Measurements from ENCODE around the gene CD99. TPM values are rescaled to one million over a fixed set of nuclear protein-coding genes. Genes with fewer than 3 reads are reported as not detected.

The CD99 gene
- total RNA-seq, 3 donors from 2014 or later (not counting 1 experiment from before 2014, with no cell fraction given) = 312 to 340 (median 333) TPM

- Mint-ChIP-seq H3K4me3 (no peak overlapping the region), H3K27ac (no peak overlapping the region), H3K36me3 (no peaks in the 10 kb centered on the region), H3K27me3 (ENCODE audit: low read depth in 2 of 2) (no peaks in the 10 kb centered on the region), H3K4me1 (no peaks in the 10 kb centered on the region), H3K9me3 (no peaks in the 10 kb centered on the region)
- Histone ChIP-seq H3K36me3 (ENCODE audit: control insufficient read depth, insufficient read depth, low read length) (no peaks in the 10 kb centered on the region), H3K27me3 (ENCODE audit: control insufficient read depth, insufficient read depth, low read length) (no peaks in the 10 kb centered on the region), H3K9me3 (ENCODE audit: control insufficient read depth, insufficient read depth, low read length) (no peaks in the 10 kb centered on the region), H3K4me1 (ENCODE audit: control insufficient read depth, insufficient read depth, low read length) (no peaks in the 10 kb centered on the region), H3K27ac (ENCODE audit: low read length) (no peak overlapping the region), H3K4me3 (ENCODE audit: low read length) (no peak overlapping the region)
- ATAC-seq = no peak
- DNase-seq = no peak
- 94% methylated on average over 6 of the region's 7 CpGs for WGBS (ENCODE audit: insufficient coverage)
- intact Hi-C loops (cut with micrococcal nuclease) = no loop called here
- TF ChIP-seq CTCF (IDR thresholded peaks at IDR 0.05) = no peak
These were observed 34.7 kb upstream of the CD99 start for GRCh38 chrX:2656257-2656836.

GRCh38 chrX:2657532-2658113 is 33.5 kb upstream of the CD99 start:
- no peaks in the 10 kb centered on the region for H3K27me3 ChIP-seq (ENCODE audit: control insufficient read depth, insufficient read depth, low read length)
- ATAC-seq (no peak), DNase-seq (no peak)
- no peaks in the 10 kb centered on the region for H3K4me1 Mint-ChIP-seq
- no peak overlapping the region for H3K27ac ChIP-seq (ENCODE audit: low read length)
- no peaks in the 10 kb centered on the region for H3K9me3 Mint-ChIP-seq
- TF ChIP-seq CTCF (IDR thresholded peaks at IDR 0.05) = no peak
- intact Hi-C loops (cut with micrococcal nuclease) = no loop called here
- no peak overlapping the region for H3K4me3 Mint-ChIP-seq
- no peaks in the 10 kb centered on the region for H3K4me1 ChIP-seq (ENCODE audit: control insufficient read depth, insufficient read depth, low read length)
- H3K36me3 Mint-ChIP-seq = no peaks in the 10 kb centered on the region
- no peak overlapping the region for H3K27ac Mint-ChIP-seq
- no peaks in the 10 kb centered on the region for H3K27me3 Mint-ChIP-seq (ENCODE audit: low read depth in 2 of 2)
- 85% methylated on average over 6 of the region's 6 CpGs for WGBS (ENCODE audit: insufficient coverage)
- no peaks in the 10 kb centered on the region for H3K36me3 ChIP-seq (ENCODE audit: control insufficient read depth, insufficient read depth, low read length)
- no peaks in the 10 kb centered on the region for H3K9me3 ChIP-seq (ENCODE audit: control insufficient read depth, insufficient read depth, low read length)
- H3K4me3 ChIP-seq (ENCODE audit: low read length) = no peak overlapping the region

GRCh38 chrX:2658585-2659292 is 32.4 kb upstream of the CD99 start:
- H3K27me3 ChIP-seq (ENCODE audit: control insufficient read depth, insufficient read depth, low read length) = no peaks in the 10 kb centered on the region
- no peak overlapping the region for H3K27ac Mint-ChIP-seq
- DNase-seq = no peak

More at GRCh38 chrX:2658585-2659292, 32.4 kb upstream of the CD99 start:
- TF ChIP-seq CTCF (IDR thresholded peaks at IDR 0.05) = no peak
- WGBS (ENCODE audit: insufficient coverage) = 87% methylated on average over 5 of the region's 5 CpGs
- Histone ChIP-seq H3K27ac (ENCODE audit: low read length) (no peak overlapping the region), H3K4me3 (ENCODE audit: low read length) (no peak overlapping the region), H3K9me3 (ENCODE audit: control insufficient read depth, insufficient read depth, low read length) (no peaks in the 10 kb centered on the region), H3K36me3 (ENCODE audit: control insufficient read depth, insufficient read depth, low read length) (no peaks in the 10 kb centered on the region), H3K4me1 (ENCODE audit: control insufficient read depth, insufficient read depth, low read length) (no peaks in the 10 kb centered on the region)
- Mint-ChIP-seq H3K4me1 (no peaks in the 10 kb centered on the region), H3K27me3 (ENCODE audit: low read depth in 2 of 2) (no peaks in the 10 kb centered on the region), H3K36me3 (no peaks in the 10 kb centered on the region), H3K9me3 (no peaks in the 10 kb centered on the region), H3K4me3 (no peak overlapping the region)
- intact Hi-C loops (cut with micrococcal nuclease) = no loop called here
- ATAC-seq = no peak

Measured in natural killer cell (primary cell).